IPS-15b (cell line): ENCODE results near the gene NPPC.

Experiments used
- H3K27me3 ChIP-seq: one replicate; pipeline ENCODE4 v1.6.1; 2013; ENCODE audit warnings: low read length; ENCODE audit not compliant: control insufficient read depth, insufficient read depth
- H3K36me3 ChIP-seq: one replicate; pipeline ENCODE4 v1.6.1; 2013; ENCODE audit warnings: low read length; ENCODE audit not compliant: control insufficient read depth, insufficient read depth
- H3K4me1 ChIP-seq: one replicate; pipeline ENCODE4 v1.6.1; 2013; ENCODE audit warnings: mild to moderate bottlenecking, low read length; ENCODE audit not compliant: control insufficient read depth, insufficient read depth
- H3K4me3 ChIP-seq: one replicate; pipeline ENCODE4 v1.5.1; 2013; ENCODE audit warnings: low read depth, low read length
- H3K9ac ChIP-seq: one replicate; pipeline ENCODE4 v1.6.1; 2013; ENCODE audit warnings: low read depth, mild to moderate bottlenecking, low read length
- H3K9me3 ChIP-seq: one replicate; pipeline ENCODE4 v1.6.1; 2013; ENCODE audit warnings: mild to moderate bottlenecking, low read length; ENCODE audit not compliant: control insufficient read depth, insufficient read depth

NPPC gene, protein sequence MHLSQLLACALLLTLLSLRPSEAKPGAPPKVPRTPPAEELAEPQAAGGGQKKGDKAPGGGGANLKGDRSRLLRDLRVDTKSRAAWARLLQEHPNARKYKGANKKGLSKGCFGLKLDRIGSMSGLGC

DNA sequence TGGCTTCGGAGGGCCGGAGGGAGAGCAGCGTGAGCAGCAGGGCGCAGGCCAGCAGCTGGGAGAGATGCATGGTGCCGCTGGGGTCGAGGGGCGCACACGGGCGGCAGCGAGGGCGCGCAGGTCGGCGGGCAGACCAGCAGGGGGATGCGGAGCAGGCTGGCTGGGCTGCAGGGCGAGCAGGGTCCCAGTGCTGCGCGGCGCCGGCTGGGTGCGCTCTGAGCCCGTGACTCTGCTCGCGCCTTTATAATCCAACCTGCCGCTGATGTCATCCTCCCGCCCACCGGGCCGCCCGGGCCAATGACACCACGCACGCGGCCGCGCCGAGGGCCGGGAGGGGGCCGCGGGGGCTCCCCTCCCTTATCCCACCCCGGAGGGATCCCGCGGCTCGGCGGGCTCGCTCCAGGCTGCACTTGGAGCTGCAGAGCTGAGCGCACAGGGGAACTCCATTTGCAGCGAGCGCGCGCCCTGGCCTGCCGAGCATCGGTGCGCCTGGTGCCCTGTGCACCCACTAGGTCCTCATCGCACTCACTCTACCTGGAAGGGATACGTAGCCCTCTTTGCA is at the start of gene NPPC:
TSS of gene NPPC (minus strand) at position 217 of the 562 bp plus-strand sequence. CDS start at position 70, 147 bp downstream.
- Histone ChIP-seq H3K4me1 (peaks cover 3% of the 10 kb centered on the region), H3K9ac (peak within 1 kb of the TSS; percentile 70), H3K27me3 (peaks cover 39% of the 10 kb centered on the region), H3K36me3 (no peaks in the 10 kb centered on the region), H3K4me3 (peak within 1 kb of the TSS; percentile 87), H3K9me3 (no peaks in the 10 kb centered on the region)

GRCh38 chr2:231975001-231975400 is 48.8 kb upstream of the NPPC start:
- H3K27me3 ChIP-seq = no peaks in the 10 kb centered on the region
- no peak overlapping the region for H3K4me3 ChIP-seq
- peaks cover 3% of the 10 kb centered on the region for H3K4me1 ChIP-seq
- H3K36me3 ChIP-seq = no peaks in the 10 kb centered on the region
- no peak overlapping the region for H3K9ac ChIP-seq
- H3K9me3 ChIP-seq = no peaks in the 10 kb centered on the region

DNA sequence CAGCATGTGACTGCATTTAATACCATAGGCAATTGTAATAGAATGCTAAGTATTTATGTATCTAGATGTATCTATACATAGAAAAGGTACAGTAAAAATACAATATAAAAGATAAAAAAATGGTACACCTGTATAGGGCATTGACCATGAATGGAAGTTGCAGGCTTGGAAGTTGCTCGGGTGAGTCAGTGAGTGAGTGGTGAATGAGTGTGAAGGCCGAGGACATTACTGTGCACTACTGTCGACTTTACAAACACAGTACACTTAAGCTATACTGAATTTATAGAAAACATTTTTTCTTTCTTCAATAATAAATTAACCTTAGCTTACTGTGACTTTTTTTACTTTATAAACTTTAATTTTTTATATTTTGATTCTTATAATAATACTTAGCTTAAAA is 44.3 kb upstream of the NPPC start:
- Histone ChIP-seq H3K9me3 (peaks cover 3% of the 10 kb centered on the region), H3K36me3 (no peaks in the 10 kb centered on the region), H3K27me3 (no peaks in the 10 kb centered on the region), H3K4me1 (no peaks in the 10 kb centered on the region), H3K4me3 (no peak overlapping the region), H3K9ac (no peak overlapping the region)

DNA sequence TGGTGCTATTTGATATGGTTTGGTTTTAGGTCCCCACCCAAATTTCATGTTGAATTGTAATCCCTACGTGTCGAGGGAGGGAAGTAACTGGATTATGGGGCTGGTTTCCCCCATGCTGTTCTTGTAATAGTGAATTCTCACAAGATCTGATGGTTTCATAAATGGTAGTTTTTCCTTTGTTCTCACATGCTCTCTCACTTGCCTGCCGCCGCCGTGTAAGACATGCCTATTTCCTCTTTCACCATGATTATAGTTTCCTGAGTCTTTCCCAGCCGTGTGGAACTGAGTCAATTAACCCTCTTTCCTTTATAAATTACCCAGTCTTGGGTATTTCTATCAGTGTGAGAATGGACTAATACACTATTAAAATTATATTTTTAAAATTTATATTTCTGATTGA is 42.6 kb upstream of the NPPC start:
- H3K9ac ChIP-seq = no peak overlapping the region
- H3K36me3 ChIP-seq = no peaks in the 10 kb centered on the region
- H3K4me1 ChIP-seq = no peaks in the 10 kb centered on the region
- peaks cover 3% of the 10 kb centered on the region for H3K9me3 ChIP-seq
- H3K4me3 ChIP-seq = no peak overlapping the region
- no peaks in the 10 kb centered on the region for H3K27me3 ChIP-seq

- Histone ChIP-seq H3K27me3 (no peaks in the 10 kb centered on the region), H3K4me3 (no peak overlapping the region), H3K4me1 (no peaks in the 10 kb centered on the region), H3K36me3 (no peaks in the 10 kb centered on the region), H3K9me3 (peaks cover 3% of the 10 kb centered on the region), H3K9ac (no peak overlapping the region)
These were observed 40.7 kb upstream of the NPPC start for GRCh38 chr2:231966886-231967285.

DNA sequence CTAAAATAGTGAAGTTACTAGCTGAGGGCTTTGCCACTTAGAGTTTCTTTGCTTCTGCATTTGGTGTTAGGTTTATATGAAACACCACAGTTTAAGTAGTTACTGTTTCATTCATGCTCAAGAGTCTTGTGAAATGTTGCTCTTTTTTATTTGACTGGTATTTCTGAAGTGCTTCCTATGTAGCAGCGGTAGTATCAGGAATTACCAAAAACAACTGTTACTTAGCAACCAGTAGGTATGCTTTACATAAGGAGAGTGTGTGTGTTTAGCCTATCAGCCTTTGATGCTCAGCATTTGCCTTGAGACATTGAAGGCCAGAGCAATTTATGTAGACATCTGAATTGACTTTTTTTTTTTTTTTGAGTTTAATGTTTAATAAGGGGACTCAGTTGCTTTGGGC is 38.9 kb upstream of the NPPC start:
- no peak overlapping the region for H3K9ac ChIP-seq
- no peak overlapping the region for H3K4me3 ChIP-seq
- H3K4me1 ChIP-seq = no peaks in the 10 kb centered on the region
- no peaks in the 10 kb centered on the region for H3K36me3 ChIP-seq
- peaks cover 3% of the 10 kb centered on the region for H3K9me3 ChIP-seq
- H3K27me3 ChIP-seq = no peaks in the 10 kb centered on the region

- Histone ChIP-seq H3K9me3 (no peaks in the 10 kb centered on the region), H3K36me3 (no peaks in the 10 kb centered on the region), H3K4me1 (no peaks in the 10 kb centered on the region), H3K9ac (peak within 1 kb of the TSS; percentile 84), H3K27me3 (no peaks in the 10 kb centered on the region), H3K4me3 (peak within 1 kb of the TSS; percentile 84)
These were observed 35.4 kb upstream of the NPPC start, which contains the start of gene DIS3L2 for GRCh38 chr2:231961349-231962166. Gene DIS3L2 (plus strand): TSS chr2:231961713. CDS start chr2:232014928, 53,215 bp downstream.

DNA sequence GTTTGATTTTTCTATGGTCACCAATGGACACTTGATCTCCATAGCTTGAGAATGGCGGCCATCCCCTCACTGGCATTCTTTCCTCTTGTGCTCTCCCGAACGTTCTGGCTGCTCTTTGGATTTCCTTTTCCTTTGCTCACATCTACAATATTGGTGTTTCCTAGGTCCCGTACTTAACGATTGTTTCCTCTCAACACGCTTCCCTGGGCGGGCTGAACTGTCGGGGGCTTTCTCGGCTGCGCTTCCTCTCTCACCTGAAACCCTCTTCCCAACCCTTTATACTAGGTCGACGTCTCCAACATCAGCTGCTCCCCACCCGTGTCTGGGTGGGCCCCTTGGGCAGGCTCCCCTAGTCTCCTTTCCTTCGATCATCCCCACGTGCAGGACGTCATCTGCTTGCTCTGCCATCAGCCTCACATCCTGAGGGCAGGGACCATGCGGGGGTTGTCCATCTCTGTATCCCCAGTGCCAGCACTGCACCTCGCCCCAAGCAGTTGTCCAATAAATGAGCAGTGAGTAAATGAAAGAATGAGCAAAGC is 34.7 kb upstream of the NPPC start:
- Histone ChIP-seq H3K4me1 (no peaks in the 10 kb centered on the region), H3K9me3 (no peaks in the 10 kb centered on the region), H3K36me3 (no peaks in the 10 kb centered on the region), H3K4me3 (peak overlapping the region; percentile 84), H3K27me3 (no peaks in the 10 kb centered on the region), H3K9ac (peak overlapping the region; percentile 84)

GRCh38 chr2:231957913-231958763 is 31.9 kb upstream of the NPPC start:
- no peaks in the 10 kb centered on the region for H3K9me3 ChIP-seq
- H3K4me3 ChIP-seq = no peak overlapping the region
- no peaks in the 10 kb centered on the region for H3K4me1 ChIP-seq
- H3K36me3 ChIP-seq = no peaks in the 10 kb centered on the region
- H3K9ac ChIP-seq = no peak overlapping the region
- H3K27me3 ChIP-seq = no peaks in the 10 kb centered on the region

DNA sequence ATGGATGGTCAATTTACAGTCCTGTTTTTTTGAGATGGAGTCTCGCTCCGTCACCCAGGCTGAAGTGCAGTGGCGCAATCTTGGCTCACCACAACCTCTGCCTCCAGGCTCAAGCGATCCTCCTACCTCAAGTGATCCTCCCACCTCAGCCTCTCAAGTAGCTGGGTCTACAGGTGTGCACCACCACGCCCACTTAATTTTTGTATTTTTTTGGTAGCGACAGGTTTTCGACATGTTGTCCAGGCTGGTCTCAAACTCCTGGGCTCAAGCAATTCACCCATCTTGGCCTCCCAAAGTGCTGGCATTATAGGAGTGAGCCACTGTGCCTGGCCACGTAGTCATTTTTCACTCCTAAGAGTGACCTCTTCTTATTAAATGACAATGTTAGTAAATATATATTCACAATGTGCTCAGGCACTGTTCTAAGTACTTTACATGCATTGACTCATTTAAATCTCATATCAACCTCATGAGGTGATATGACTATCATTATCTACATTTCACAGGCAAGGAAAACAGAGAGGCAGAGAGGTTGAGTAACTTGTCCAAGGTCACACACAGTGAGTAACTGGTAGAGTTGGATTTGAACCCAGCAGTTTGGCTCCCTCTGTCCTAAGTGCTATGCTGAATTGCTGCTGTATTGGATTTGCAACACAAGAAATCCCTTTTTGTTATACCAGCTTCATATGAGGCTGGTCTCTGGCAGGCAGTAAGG is 29.7 kb upstream of the NPPC start:
- Histone ChIP-seq H3K9ac (no peak overlapping the region), H3K4me3 (no peak overlapping the region), H3K9me3 (no peaks in the 10 kb centered on the region), H3K36me3 (no peaks in the 10 kb centered on the region), H3K4me1 (no peaks in the 10 kb centered on the region), H3K27me3 (no peaks in the 10 kb centered on the region)
